A673 (cell line): ENCODE measurements around the gene MFAP3L. TPM values are rescaled to one million over a fixed set of nuclear protein-coding genes. Genes with fewer than 3 reads are reported as not detected.

Source experiments
- BruUV-seq: library from RNA; stranded (reverse); fragments of 400-500 nt; replicated peaks from 2 replicates; lab custom pipeline; 2021; lab: Mats Ljungman, UMichigan
- CTCF ChIA-PET: fragments of 300-600 bp; sonication (Branson Sonifier 250); formaldehyde crosslinking; loops from one replicate; lab custom pipeline; 2022; ENCODE audit warnings: antibody characterized with exemption; lab: Charles Lee
- POLR2A ChIA-PET: fragments of 300-600 bp; sonication (Branson Sonifier 250); formaldehyde crosslinking; loops from one replicate; lab custom pipeline; 2022; ENCODE audit warnings: antibody characterized with exemption; ENCODE audit not compliant: low non-redundant PET; lab: Charles Lee
- DNase-seq: peaks from one replicate; pipeline ENCODE4 v3.0.0-alpha.2; 2015; ENCODE audit warnings: low spot score
- H3K27ac ChIP-seq: fragments of 200-600 bp; sonication (generic); 2 replicates; pipeline ENCODE4 v1.5.1; 2016; ENCODE audit warnings: mixed run types, low read depth, mild to moderate bottlenecking, mixed read lengths, antibody characterized with exemption, low read length; ENCODE audit not compliant: poor library complexity, severe bottlenecking
- H3K27me3 ChIP-seq: fragments of 200-600 bp; sonication (generic); replicated peaks from 2 replicates; pipeline ENCODE4 v1.6.1; 2017; ENCODE audit warnings: mixed run types, low read depth, mild to moderate bottlenecking, mixed read lengths, antibody characterized with exemption, low read length; ENCODE audit not compliant: insufficient read depth, poor library complexity
- H3K36me3 ChIP-seq: fragments of 200-600 bp; sonication (generic); 2 replicates; pipeline ENCODE4 v1.6.1; 2016; ENCODE audit warnings: mixed run types, mild to moderate bottlenecking, mixed read lengths, antibody characterized with exemption, low read length; ENCODE audit not compliant: insufficient read depth, poor library complexity, severe bottlenecking
- H3K4me1 ChIP-seq: fragments of 200-600 bp; sonication (generic); 2 replicates; pipeline ENCODE4 v1.6.1; 2017; ENCODE audit warnings: mixed run types, mild to moderate bottlenecking, mixed read lengths, antibody characterized with exemption, low read length; ENCODE audit not compliant: insufficient read depth, poor library complexity, severe bottlenecking
- H3K4me3 ChIP-seq: fragments of 200-600 bp; sonication (generic); 2 replicates; pipeline ENCODE4 v1.5.1; 2016; ENCODE audit warnings: low read depth, mixed run types, mild to moderate bottlenecking, mixed read lengths, low read length; ENCODE audit not compliant: poor library complexity, severe bottlenecking
- H3K9me3 ChIP-seq: fragments of 200-600 bp; sonication (generic); 2 replicates; pipeline ENCODE4 v1.6.1; 2016; ENCODE audit warnings: mixed run types, low read depth, mild to moderate bottlenecking, mixed read lengths, antibody characterized with exemption, low read length; ENCODE audit not compliant: poor library complexity, severe bottlenecking
- EZH2 ChIP-seq: fragments of 200-600 bp; sonication (generic); IDR thresholded peaks from 2 replicates; pipeline ENCODE4 v1.6.1; 2017; ENCODE audit warnings: borderline replicate concordance, low read depth, mild to moderate bottlenecking, mixed read lengths, antibody characterized with exemption, low read length; ENCODE audit not compliant: poor library complexity, severe bottlenecking
- intact Hi-C: fragments of 100-400 bp; cut with micrococcal nuclease; formaldehyde crosslinking; loops from one replicate; pipeline ENCODE4 v1.10.0; 2022; ENCODE audit not compliant: unreplicated experiment
- total RNA-seq: library from RNA; stranded (reverse); gene quantifications from 2 replicates; pipeline ENCODE4 v1.2.3, GENCODE V29; 2021
- TF ChIP-seq, protein P1 (sequence below): fragments of 300-800, 200-600 bp; sonication (generic); conservative IDR thresholded peaks from 2 replicates; pipeline ENCODE4 v1.5.1; 2017; ENCODE audit warnings: low read depth, mild to moderate bottlenecking, antibody characterized with exemption, low read length, moderate library complexity, mixed read lengths

MFAP3L gene
- total RNA-seq, 1 experiment from 2014 or later, result 7.6 TPM

DNA sequence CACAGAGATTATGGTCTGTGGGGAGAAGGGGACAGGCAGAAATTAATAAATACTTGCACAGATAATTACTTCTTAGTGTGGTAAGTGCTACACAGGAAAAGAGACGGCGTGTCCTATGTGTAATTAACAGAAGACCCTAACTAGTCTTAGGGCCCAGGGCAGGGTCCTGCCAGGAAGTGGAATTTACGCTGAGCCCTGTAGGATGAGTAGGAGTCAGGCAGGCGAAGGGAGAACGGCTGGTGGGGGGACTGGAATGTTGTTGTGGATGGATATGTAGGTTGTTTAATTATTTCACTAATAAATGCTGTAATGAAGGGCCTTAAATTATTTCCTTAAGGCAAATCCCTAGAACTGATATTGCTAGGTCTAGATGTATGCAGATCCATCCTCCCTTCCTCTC lies 26.7 kb upstream of the MFAP3L start:
- no peak for TF ChIP-seq EZH2
- TF ChIP-seq, protein P1, sequence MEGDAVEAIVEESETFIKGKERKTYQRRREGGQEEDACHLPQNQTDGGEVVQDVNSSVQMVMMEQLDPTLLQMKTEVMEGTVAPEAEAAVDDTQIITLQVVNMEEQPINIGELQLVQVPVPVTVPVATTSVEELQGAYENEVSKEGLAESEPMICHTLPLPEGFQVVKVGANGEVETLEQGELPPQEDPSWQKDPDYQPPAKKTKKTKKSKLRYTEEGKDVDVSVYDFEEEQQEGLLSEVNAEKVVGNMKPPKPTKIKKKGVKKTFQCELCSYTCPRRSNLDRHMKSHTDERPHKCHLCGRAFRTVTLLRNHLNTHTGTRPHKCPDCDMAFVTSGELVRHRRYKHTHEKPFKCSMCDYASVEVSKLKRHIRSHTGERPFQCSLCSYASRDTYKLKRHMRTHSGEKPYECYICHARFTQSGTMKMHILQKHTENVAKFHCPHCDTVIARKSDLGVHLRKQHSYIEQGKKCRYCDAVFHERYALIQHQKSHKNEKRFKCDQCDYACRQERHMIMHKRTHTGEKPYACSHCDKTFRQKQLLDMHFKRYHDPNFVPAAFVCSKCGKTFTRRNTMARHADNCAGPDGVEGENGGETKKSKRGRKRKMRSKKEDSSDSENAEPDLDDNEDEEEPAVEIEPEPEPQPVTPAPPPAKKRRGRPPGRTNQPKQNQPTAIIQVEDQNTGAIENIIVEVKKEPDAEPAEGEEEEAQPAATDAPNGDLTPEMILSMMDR, result no peak

DNA sequence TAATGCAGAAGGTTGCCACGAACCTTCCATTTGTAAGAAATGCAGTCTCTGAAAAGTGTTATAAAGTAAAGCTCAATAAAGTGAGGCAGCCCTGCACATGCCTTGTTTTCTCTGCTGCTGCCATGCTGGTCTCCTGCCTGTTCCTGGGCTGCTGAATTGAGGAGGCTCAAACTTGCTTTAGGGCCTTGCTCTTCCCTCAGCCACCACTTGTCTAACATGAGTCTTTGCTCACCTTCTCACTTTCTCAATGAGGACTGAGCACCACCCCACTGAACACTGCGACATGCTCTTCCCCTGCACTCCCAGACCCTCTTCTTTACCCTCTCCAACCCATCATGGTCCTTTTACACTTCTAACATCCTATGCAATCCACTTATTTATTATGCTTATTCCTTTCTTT lies 25.2 kb upstream of the MFAP3L start:
- CTCF ChIA-PET, result no interaction called here
- POLR2A ChIA-PET, result no interaction called here

More for the DNA sequence above, 26.7 kb upstream of the MFAP3L start:
- no peaks in the 10 kb centered on the region for H3K9me3 ChIP-seq
- no TSS peak for BruUV-seq
- H3K4me3 ChIP-seq, result no peak overlapping the region
- CTCF ChIA-PET, result no interaction called here
- peaks cover 1% of the 10 kb centered on the region for H3K4me1 ChIP-seq
- H3K27ac ChIP-seq, result no peak overlapping the region
- intact Hi-C loops, result loop anchor here (5.0 kb wide), 1 partner anchor 441 kb away; the partner anchor contains the start of gene NEK1
- DNase-seq, result no peak
- H3K27me3 ChIP-seq, result no peaks in the 10 kb centered on the region
- no peaks in the 10 kb centered on the region for H3K36me3 ChIP-seq
- POLR2A ChIA-PET, result no interaction called here

GRCh38 chr4:170049766-170050165 lies 23.6 kb upstream of the MFAP3L start:
- H3K36me3 ChIP-seq, result no peaks in the 10 kb centered on the region
- POLR2A ChIA-PET, result interaction anchor here (0.6 kb wide), 1 partner anchor 245 kb away, joined by 3 read pairs; no protein-coding TSS in a partner anchor

More for the DNA sequence above, 25.2 kb upstream of the MFAP3L start:
- Histone ChIP-seq H3K9me3 (no peaks in the 10 kb centered on the region), H3K4me3 (no peak overlapping the region), H3K27ac (no peak overlapping the region), H3K36me3 (no peaks in the 10 kb centered on the region), H3K27me3 (no peaks in the 10 kb centered on the region), H3K4me1 (peaks cover 3% of the 10 kb centered on the region)
- intact Hi-C loops, result loop anchor here (5.0 kb wide), 1 partner anchor 439 kb away; the partner anchor contains the start of gene NEK1
- no peak for DNase-seq
- TF ChIP-seq, protein P1, result no peak
- TF ChIP-seq EZH2, result no peak
- no TSS peak for BruUV-seq

More at GRCh38 chr4:170049766-170050165, 23.6 kb upstream of the MFAP3L start:
- CTCF ChIA-PET, result interaction anchor here (0.7 kb wide), 1 partner anchor 23 kb away, joined by 3 read pairs; the partner anchor contains the start of gene MFAP3L
- intact Hi-C loops, result loop anchor here (2.0 to 5.0 kb wide), 2 partner anchors 41 to 437 kb away; partner anchors contain the start of gene NEK1
- Histone ChIP-seq H3K9me3 (no peaks in the 10 kb centered on the region), H3K4me1 (peaks cover 3% of the 10 kb centered on the region), H3K4me3 (no peak overlapping the region), H3K27ac (no peak overlapping the region), H3K27me3 (no peaks in the 10 kb centered on the region)
- TF ChIP-seq, protein P1, result no peak
- no peak for TF ChIP-seq EZH2
- no peak for DNase-seq
- no TSS peak for BruUV-seq
